ENCODE data around the gene PTTG1.

- no peak for TF ChIP-seq PRDM15 (CRISPR knock-in tag; IDR thresholded peaks at IDR 0.05)
- no peak for TF ChIP-seq SMAD3 (CRISPR knock-in tag; IDR thresholded peaks at IDR 0.05; ENCODE audit: borderline replicate concordance)
- TF ChIP-seq, protein P1, sequence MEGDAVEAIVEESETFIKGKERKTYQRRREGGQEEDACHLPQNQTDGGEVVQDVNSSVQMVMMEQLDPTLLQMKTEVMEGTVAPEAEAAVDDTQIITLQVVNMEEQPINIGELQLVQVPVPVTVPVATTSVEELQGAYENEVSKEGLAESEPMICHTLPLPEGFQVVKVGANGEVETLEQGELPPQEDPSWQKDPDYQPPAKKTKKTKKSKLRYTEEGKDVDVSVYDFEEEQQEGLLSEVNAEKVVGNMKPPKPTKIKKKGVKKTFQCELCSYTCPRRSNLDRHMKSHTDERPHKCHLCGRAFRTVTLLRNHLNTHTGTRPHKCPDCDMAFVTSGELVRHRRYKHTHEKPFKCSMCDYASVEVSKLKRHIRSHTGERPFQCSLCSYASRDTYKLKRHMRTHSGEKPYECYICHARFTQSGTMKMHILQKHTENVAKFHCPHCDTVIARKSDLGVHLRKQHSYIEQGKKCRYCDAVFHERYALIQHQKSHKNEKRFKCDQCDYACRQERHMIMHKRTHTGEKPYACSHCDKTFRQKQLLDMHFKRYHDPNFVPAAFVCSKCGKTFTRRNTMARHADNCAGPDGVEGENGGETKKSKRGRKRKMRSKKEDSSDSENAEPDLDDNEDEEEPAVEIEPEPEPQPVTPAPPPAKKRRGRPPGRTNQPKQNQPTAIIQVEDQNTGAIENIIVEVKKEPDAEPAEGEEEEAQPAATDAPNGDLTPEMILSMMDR (IDR thresholded peaks at IDR 0.05): no peak
- no peak for TF ChIP-seq NFYB (CRISPR knock-in tag; conservative IDR thresholded peaks at IDR 0.05; ENCODE audit: low read depth)
- TF ChIP-seq E2F1 (CRISPR knock-in tag; IDR thresholded peaks at IDR 0.05): no peak
- no peak for TF ChIP-seq ELF4 (CRISPR knock-in tag; IDR thresholded peaks at IDR 0.05; ENCODE audit: low read depth)
- TF ChIP-seq, protein P2, sequence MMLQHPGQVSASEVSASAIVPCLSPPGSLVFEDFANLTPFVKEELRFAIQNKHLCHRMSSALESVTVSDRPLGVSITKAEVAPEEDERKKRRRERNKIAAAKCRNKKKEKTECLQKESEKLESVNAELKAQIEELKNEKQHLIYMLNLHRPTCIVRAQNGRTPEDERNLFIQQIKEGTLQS (CRISPR knock-in tag; conservative IDR thresholded peaks at IDR 0.05): no peak
- TF ChIP-seq AFF4 (CRISPR knock-in tag; IDR thresholded peaks at IDR 0.05; ENCODE audit: borderline replicate concordance): no peak
Observed at GRCh38 chr5:160397492-160397891, 24.2 kb upstream of the PTTG1 start.

All from WTC11 (cell line).